HG02759 (cell line): Measurements from ENCODE around the gene SEC62.
A peak's percentile ranks its signal among the peaks of the same experiment; 100 is the strongest.
"Not testable (repeated sequence)": the region's sequence is repeated elsewhere in the genome, so short reads cannot be mapped to it uniquely, and the experiment has no call there.

Experiments used
- ATAC-seq: cut with Tn5 transposase; IDR thresholded peaks from one replicate; pipeline ENCODE4 v1.9.1; 2021; ENCODE audit warnings: mild to moderate bottlenecking, moderate library complexity; ENCODE audit not compliant: unreplicated experiment

SEC62 gene

DNA sequence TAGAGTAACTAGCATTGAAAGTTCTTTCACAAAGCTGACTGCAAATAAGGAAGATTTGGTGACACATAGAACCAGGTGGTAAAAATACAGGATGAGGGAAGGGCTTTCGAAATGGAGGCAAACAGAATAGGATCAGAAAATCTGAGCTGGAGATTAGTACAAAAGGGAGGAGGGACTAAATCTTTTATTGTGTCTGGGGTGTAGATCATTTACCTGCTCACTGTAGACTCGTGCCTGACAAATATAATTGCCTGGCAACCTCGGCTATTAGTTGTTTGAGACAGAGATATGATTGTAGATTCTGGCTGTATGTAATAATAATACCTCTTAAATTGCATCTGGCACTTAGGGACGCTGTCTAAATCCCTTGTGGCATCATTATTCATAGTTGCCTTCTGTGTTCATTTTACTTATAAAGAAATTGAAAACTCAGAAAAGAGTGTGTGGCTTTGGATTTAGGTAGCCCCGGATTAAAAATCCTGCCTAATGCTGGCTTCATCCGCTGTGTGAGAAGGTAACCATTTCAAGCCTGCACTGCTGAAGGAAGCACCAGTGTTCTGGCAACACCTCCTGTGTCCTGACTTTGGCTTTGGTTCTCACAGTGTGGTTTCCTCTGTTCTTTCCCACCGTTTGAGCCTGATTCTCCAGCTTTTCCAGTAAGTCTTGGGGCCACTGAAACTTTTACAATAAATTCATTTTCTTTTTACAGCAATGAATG is 46.2 kb downstream of the SEC62 start:
- ATAC-seq: no peak

DNA sequence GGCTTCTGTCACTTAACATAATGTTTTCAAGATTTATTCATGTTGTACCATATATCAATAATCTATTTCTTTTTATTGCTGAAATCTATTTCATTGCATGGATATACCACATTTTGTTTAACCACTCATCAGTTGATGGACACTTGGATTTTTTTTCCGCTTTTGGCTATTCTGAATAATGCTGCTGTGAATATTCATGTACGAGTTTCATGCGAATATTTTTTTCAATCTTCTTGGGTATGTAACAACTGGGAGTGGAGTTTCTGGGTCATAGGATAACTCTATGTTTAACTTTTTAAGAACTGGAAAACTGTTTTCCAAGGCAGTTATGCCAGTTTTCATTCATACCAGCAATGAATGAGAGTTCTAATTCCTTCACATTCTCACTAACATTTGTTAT is 49.5 kb downstream of the SEC62 start:
- no peak for ATAC-seq

DNA sequence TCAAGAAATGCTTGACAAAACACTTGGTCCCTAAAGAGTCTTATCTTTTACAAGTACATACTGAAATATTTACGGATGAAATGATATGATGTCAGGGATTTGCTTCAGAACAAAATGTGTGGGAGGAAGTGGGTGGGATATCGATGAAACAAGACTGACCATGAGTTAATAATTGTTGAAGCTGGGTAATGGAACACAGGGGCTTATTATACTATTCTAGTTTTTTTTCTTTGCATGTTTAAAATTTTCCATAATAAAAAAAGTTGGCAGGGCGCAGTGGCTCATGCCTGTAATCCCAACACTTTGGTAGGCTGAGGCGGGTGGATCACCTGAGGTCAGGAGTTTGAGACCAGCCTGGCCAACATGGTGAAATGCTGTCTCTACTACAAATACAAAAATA is 52.7 kb downstream of the SEC62 start:
- ATAC-seq: not testable (repeated sequence)

DNA sequence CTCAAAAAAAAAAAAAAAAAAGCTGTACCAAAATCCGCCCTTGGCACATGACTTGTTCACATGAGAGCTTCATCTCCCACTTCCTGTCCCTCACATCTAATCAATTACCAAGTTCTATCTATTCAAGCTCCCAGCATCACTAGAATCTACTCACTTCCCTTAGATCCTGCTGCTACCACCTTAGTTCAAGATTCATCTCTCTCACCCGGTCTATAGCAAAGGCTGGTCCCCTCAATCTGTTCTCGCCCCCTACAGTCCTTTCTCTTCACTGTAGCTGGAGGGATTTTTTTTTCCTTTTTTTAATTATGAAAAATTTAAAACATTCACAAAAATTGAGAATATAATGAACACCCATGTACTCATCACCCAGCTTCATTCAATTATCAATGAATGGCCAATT is 54.5 kb downstream of the SEC62 start:
- ATAC-seq: no peak

DNA sequence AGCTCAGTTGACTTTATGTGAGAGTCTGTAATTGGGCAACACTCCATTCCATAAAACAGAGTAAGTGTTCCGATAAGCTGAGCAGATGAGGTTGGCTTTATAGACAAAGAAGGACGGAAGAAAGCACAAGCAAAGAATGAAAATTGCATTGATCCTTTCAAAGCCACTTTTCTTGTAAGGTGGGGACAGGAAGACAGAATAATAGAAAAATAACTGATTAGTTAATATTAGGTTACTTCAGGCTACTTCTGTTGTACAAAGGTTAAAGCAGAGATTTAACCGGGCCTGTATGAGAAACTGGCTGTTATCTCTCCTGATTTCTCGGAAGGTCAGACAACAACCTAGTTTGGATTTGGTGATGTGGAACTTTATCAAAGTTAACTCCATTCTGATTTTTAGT is 55.7 kb downstream of the SEC62 start:
- no peak for ATAC-seq

DNA sequence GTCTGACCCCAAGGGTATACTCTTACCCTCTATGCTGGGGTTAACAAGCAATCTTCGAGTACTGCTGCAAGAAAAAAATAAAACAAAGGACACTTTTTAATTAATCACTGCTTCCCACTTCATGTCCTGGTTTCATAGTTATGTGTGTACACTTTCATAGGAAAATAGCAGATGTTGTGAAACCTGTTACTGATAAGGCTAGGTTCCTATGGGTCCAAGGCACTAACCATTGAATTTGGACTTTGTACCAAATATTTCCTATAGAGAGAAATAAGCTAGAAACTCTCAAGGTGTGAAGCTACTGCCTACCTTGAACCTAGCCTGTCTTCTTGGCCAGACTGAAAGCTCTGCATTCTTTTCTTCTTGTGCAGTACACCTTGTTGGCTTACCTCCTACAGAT is 56.6 kb downstream of the SEC62 start:
- no peak for ATAC-seq

DNA sequence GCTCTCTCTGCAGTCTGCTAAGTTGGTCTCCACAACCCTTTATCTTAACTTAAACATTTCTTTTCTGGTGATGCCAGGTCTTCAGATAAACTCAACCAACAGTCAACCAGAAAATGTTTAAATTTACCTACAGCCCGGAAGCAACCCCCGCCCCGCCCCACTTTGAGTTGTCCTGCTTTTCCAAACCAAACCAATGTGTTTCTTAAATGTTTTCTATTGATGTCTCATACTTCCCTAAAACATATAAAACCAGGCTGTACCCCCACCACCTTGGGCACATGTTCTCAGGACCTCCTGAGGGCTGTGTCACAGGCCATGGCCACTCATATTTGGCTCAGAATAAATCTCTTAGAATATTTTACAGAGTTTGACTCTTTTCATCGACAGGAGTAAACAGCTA is 58.0 kb downstream of the SEC62 start:
- ATAC-seq: no peak

DNA sequence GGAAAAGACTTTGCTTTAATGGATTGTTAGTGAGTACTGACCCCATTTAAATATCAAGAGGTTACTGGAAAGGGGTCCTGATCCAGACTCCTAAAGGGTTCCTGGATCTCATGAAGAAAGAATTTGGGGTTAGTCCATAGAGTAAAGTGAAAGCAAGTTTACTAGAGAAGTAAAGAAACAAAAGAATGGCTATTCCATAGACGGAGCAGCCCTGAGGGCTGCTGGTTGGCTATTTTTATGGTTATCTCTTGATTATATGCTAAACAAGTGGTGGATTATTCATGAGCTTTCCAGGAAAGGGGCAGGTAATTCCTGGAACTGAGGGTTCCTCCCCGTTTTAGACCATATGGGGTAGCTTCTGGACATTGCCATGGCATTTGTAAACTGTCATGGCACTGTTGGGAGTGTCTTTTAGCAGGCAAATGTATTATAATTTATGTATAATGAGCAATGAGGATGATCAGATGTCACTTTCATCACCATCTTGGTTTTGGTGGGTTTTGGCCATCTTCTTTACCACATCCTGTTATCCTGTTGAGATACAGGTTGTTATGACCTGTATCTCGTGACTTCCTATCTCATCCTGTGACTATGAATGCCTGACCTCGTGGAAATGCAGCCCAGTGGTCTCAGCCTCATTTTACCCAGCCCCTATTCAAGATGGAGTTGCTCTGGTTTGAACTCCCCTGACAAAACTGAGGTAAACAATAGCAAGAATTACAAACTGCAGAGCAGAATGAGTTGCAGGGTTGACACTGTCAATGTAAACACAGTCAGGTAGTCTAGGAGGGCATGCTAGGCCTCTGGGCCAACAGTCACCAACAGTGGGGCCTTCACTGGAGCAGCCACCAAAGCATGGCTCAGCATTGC is 60.9 kb downstream of the SEC62 start:
- ATAC-seq: no peak

DNA sequence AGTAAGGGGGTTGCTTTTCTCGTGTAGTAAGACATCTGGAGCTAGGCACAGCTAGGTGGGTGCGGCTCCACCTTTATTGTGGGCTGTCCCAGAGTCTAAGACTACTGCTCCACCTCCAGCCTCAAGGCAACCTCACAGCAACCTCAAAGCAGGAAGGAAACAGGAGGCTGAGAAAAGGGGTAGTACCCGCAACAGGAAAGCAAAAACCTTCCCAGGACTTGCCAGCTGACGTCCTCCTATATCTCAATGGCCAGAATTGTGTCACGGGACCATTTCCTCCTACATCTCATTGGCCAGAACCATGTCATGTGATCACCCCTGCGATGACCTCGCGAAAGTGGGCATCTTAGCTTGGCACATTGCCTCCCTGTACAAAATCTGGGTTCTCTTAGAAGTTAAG is 66.9 kb downstream of the SEC62 start:
- no peak for ATAC-seq

DNA sequence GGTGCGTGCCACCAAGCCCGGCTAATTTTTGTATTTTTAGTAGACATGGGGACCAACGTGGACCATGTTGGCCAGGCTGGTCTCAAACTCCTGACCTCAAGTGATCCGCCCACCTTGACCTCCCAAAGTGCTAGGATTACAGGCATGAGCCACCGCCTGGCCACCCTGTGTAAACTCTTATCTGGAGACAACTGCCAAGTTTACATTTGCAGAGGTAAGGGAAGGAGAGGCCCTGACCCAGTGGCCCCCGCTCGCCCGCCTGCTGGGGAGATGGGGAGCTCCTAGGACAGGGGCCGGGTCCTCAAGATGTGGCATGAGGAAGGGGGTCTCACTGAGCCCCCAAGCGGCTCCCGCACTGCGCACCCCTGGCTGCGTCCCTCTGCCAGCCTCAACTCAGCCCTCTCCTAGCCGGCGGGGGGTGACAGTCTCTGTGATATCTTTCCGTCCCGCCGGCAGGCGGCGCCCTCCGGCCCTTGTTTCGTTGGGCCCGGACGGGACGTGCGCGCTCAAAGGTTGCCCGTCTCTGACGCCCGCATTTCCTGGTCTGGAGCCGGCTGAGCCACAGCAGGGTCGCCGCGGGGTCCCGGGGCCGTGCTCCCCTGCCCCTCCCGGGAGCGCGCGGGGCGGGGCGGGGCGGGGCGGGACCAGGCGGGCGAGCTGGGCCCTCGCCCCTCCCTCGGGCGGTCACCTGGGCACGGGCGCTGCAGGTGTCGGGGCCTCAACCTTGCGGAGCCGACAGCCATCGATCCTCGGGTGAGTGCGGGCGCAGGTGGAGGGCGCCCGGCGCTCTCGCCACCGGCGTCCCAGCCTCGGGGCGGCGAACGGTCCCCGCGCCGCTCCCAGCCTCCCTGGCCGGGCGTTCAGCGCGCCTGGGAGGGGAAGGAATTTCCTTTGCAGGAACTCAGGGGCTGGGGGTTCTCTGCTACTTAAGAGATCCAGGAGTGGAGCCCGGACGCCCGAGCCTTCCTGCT is 71.1 kb downstream of the SEC62 start, which contains the start of gene GPR160:
TSS of gene GPR160 (plus strand) at position 533 of the 971 bp plus-strand sequence. CDS start 45,978 bp downstream, outside the sequence.
- peak; percentile 92 for ATAC-seq

DNA sequence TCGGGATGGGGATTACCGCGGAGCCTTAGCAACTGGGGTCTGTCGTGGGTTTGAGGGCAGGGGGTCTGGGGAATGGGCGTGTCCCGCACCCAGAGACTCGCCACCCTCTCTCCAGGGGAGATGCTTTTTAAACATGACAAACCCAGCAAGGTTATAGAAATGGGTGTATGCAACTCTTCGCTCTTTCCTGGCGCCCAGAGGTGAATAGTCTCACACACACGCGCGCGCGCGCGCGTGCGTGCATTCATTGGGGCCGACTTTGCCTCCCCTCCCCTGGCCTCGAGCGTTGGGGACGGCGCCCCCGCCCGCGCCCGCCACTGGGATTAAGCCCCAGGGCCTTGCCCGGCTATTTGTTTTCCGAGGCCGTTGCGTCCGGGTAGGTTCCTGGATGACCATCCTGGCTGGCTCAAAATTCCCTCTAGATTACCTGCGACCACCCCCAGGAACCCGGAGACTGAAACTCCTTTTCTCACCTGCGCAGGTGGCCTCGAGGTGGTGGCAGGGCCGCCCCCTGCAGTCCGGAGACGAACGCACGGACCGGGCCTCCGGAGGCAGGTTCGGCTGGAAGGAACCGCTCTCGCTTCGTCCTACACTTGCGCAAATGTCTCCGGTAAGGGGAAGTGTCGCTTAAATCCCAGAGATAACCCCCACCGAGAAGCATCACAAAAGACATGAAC is 72.0 kb downstream of the SEC62 start:
- ATAC-seq: peak; percentile 15

DNA sequence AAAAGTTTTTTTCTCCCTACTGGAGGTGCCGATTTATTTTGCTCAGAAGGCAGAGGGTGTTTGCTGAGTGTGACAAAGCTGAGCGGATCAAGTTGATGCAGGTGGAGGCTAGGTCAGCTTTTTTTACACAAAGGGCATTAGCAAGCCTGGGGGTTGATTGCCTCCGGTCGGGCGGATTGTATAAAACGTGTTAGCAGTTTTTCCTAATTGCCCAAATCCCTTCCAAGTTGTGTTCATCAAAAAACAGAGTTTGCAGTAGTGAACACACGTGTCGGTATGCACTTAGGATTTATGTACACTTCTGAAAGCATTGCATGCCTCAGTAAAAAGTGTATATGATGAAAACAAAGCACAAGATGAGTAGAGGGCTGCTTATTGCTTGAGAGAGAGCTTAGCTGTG is 73.8 kb downstream of the SEC62 start:
- ATAC-seq: no peak

DNA sequence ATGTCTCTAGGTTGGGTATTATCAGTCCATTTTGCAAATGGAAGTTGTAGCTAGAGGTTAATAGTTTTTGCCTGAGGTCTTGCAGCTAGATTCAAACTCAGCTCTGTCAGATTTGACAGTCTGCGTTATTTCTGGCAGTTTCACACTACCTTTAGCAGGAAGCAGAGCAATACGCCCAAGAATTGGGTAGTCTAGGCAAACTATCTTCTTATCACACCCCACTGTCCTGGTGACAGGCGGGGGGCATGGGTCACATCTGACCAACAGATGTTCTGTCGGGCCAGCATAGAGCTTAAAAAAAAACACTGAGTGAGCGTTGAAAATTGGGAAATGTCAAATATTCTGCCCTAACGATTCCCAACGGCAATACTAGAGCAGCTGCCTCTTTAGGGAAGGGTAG is 76.9 kb downstream of the SEC62 start:
- no peak for ATAC-seq

DNA sequence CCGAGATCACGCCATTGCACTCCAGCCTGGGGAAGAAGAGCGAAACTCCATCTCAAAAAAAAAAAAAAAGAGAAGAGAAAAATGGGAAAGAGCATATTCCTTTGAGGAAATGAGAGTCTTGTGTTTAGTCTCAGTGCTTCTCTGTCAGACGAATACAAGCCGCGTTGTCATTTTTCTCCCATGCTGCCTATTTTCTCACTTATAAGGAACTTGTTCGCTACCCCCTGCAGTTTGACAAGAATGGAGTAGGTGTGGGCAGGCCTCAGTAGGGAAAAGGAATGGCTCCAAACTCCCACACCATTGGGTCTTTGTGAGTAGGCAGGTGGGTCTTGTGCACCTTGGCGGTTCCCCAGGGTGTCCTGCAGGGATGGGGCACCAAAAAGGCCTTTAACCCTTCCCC is 77.7 kb downstream of the SEC62 start:
- ATAC-seq: no peak

DNA sequence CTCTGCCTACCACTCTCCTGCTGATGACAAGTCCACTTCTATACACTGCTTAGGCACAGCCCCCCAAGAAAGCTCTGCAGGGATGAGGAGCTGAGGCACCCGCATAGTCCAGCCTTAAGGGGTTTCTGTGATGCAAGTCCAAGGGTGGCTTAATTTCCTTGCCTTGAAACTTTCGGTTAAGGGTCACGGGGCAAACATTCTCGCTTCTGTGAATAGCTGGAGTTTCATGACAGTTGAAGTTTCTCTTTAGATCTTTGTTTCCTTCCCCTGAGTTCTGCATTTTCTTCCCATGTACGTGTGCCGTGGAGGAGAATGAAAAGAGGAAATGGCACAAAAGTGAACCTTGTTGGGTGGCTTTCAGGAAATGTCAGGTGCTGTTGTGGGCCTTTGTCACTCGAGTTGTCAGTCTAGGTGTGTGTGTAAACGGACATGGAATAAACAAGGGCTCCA is 78.2 kb downstream of the SEC62 start:
- peak; percentile 84 for ATAC-seq

DNA sequence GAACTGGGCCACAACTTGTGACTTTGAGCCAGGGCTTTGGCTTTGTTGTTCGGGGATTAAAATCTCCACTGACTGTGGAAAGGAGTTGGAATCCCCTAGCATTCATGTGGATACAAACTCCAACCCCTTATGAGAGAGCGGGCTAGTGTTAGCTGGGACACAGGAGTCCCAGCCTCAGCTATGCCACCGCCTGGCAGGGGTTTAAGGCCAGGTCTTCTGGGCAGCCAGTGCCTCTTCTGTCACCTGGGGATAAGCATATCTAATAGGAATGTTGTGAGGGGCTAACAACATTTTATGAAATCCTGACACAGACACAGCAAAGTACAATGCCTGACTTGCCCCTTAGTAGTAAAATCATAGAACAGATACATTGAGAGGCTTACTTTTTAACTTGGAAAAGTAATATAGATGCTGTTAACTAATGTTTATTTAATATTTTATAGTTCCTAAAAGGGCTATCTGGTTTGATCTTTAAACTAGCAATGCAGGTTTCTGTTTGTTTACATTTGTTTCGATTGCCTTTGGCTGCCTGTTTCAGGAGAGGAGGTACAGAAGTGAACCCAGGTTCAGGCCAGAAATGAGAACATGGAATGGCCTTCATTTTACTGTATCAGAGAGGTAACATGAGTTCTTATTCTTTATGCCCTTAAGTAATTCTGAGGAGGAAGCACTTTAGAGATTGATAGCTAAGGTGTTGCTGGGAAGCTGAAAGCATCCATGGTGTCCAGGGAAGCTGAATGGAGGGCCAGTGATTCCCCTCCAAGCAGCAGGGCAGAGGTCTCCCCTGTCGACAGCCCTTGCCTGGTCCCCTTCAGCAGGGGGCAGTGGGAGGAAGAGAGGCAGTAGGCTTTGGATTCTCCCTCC is 79.9 kb downstream of the SEC62 start:
- no peak for ATAC-seq

DNA sequence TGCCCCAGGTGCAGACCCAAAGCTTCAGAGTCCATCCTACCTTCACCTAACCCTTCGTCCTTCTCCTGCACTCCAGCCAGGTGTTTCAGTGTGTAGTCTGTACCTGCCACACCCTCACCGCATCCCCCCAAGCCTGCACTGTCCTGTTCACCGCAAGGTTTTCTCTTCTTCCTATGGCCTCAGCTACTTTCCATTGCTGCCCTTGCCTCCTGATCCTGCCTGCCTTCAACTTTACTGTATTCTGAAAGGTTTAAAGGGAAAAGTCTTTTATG is 80.5 kb downstream of the SEC62 start:
- no peak for ATAC-seq
